A549 (cell line): ENCODE results near the gene TBR1. TPM values are rescaled to one million over a fixed set of nuclear protein-coding genes. Genes with fewer than 3 reads are reported as not detected.

ENCODE experiments used
- ATAC-seq, 2 experiments: fragments of 200-7000 bp in 1 of 2; fragments of >200 bp in 1 of 2; cut with Nextera tagmentation in 1 of 2; cut with Tn5 transposase in 1 of 2; 3 replicates each; pipeline versions ENCODE4 v1.8.0 to v1.9.1; 2018 to 2020; ENCODE audit warnings: mild to moderate bottlenecking in 1 of 2, moderate library complexity in 1 of 2
- CTCF ChIA-PET: fragments of 300-600 bp; sonication (Branson Sonifier 250); formaldehyde crosslinking; extraction: SDS; loops from one replicate; lab custom pipeline; 2021; ENCODE audit warnings: antibody characterized with exemption, inconsistent platforms; lab: Yijun Ruan, JAX
- POLR2A ChIA-PET: fragments of 350-600 bp; formaldehyde crosslinking; extraction: SDS; loops from one replicate; lab custom pipeline; 2021; ENCODE audit warnings: antibody characterized with exemption, inconsistent platforms; lab: Yijun Ruan, JAX
- DNase-seq, 2 experiments: peaks; one replicate each; pipeline versions ENCODE4 v3.0.0 to v3.0.0-alpha.2; 2011 to 2016; ENCODE audit warnings: low read depth in 1 of 2, low spot score in 1 of 2
- FAIRE-seq: peaks from 2 replicates; lab custom pipeline; 2011; peaks lifted over from hg19 to GRCh38; lab: Jason Lieb, UNC
- H3K27ac ChIP-seq, 2 experiments: fragments of >200 bp; sonication (Bioruptor Twin); formaldehyde crosslinking; 3 replicates each; pipeline ENCODE4 v1.5.1; 2016 to 2017
- H3K4me1 ChIP-seq: fragments of >200 bp; sonication (Bioruptor Twin); formaldehyde crosslinking; 3 replicates; pipeline ENCODE4 v1.6.1; 2016
- H3K4me2 ChIP-seq: fragments of >200 bp; sonication (Bioruptor Twin); formaldehyde crosslinking; 3 replicates; pipeline ENCODE4 v1.6.1; 2016
- H3K4me3 ChIP-seq: fragments of >200 bp; sonication (Bioruptor Twin); formaldehyde crosslinking; 3 replicates; pipeline ENCODE4 v1.5.1; 2016
- H3K9me3 ChIP-seq: fragments of >200 bp; sonication (Bioruptor Twin); formaldehyde crosslinking; 3 replicates; pipeline ENCODE4 v1.6.1; 2016
- BHLHE40 ChIP-seq: IDR thresholded peaks from 2 replicates; pipeline ENCODE4 v1.6.1; 2012; ENCODE audit warnings: low read depth, low read length, inconsistent platforms
- CEBPB ChIP-seq, 2 experiments: fragments of >200 bp in 1 of 2; sonication (Bioruptor Twin) in 1 of 2; formaldehyde crosslinking in 1 of 2; IDR thresholded peaks; 2 replicates each; pipeline ENCODE4 v1.6.1; 2012 to 2016
- CHD4 ChIP-seq: fragments of 200-600 bp; sonication (generic); IDR thresholded peaks from 2 replicates; pipeline ENCODE4 v1.6.1; 2016; ENCODE audit warnings: antibody characterized with exemption, mild to moderate bottlenecking, borderline replicate concordance
- E2F6 ChIP-seq: IDR thresholded peaks from 2 replicates; pipeline ENCODE4 v1.6.1; 2012; ENCODE audit warnings: low read depth, borderline replicate concordance
- EHMT2 ChIP-seq: fragments of 200-600 bp; sonication (generic); IDR thresholded peaks from 2 replicates; pipeline ENCODE4 v1.6.1; 2016; ENCODE audit warnings: antibody characterized with exemption, low read depth, mild to moderate bottlenecking, moderate library complexity
- HES2 ChIP-seq: fragments of >200 bp; sonication (Bioruptor Twin); formaldehyde crosslinking; IDR thresholded peaks from 2 replicates; pipeline ENCODE4 v1.6.1; 2016
- HOXB13 ChIP-seq: fragments of 250-450 bp; sonication (Bioruptor Pico); IDR thresholded peaks from 2 replicates; pipeline ENCODE4 v1.5.0; 2020; ENCODE audit warnings: low read depth, mild to moderate bottlenecking, moderate library complexity
- JUN ChIP-seq, 2 experiments: fragments of >200 bp; sonication (Bioruptor Twin); formaldehyde crosslinking; IDR thresholded peaks; 2 replicates in 1 of 2; 3 replicates in 1 of 2; pipeline ENCODE4 v1.6.1; 2016 to 2017
- RAD21 ChIP-seq, 2 experiments: fragments of >200 bp in 1 of 2; sonication (Bioruptor Twin) in 1 of 2; formaldehyde crosslinking in 1 of 2; IDR thresholded peaks in 1 of 2; conservative IDR thresholded peaks in 1 of 2; 2 replicates in 1 of 2; 3 replicates in 1 of 2; pipeline ENCODE4 v1.6.1; 2012 to 2018; ENCODE audit warnings: inconsistent platforms in 1 of 2
- RARB ChIP-seq: fragments of 250-450 bp; sonication (Bioruptor Pico); IDR thresholded peaks from 2 replicates; pipeline ENCODE4 v1.8.0; 2021; ENCODE audit warnings: mild to moderate bottlenecking, moderate library complexity
- RCOR1 ChIP-seq: fragments of 150-350 bp; IDR thresholded peaks from 2 replicates; pipeline ENCODE4 v1.6.1; 2014; ENCODE audit warnings: antibody characterized with exemption, low read length, low read depth
- REST ChIP-seq: fragments of 200-600 bp; sonication (generic); IDR thresholded peaks from 2 replicates; pipeline ENCODE4 v1.6.1; 2016; ENCODE audit warnings: antibody characterized with exemption, mild to moderate bottlenecking, moderate library complexity
- USF2 ChIP-seq: fragments of 450-650 bp; IDR thresholded peaks from 2 replicates; pipeline ENCODE4 v1.6.1; 2014; ENCODE audit warnings: antibody characterized with exemption
- ZNF302 ChIP-seq: fragments of 250-450 bp; sonication (Bioruptor Pico); IDR thresholded peaks from 2 replicates; pipeline ENCODE4 v1.9.0; 2021; ENCODE audit warnings: inconsistent platforms, mild to moderate bottlenecking, moderate library complexity
- WGBS: methylation state at CpG from one replicate; pipeline ENCODE4 v1.1.6; 2017; ENCODE audit errors: missing lambda C conversion rate; 5-methylcytosine and 5-hydroxymethylcytosine counted together
- polyA plus RNA-seq, 4 experiments: library from polyadenylated mRNA; depleted of rRNA in 3 of 4; stranded (reverse); fragments of >200 nt; fragmentation: RNase III in 1 of 4; extraction: RNeasy Plus Mini Kit Qiagen cat#74134 plus additional on column Dnase treatment in 1 of 4; gene quantifications; 2 replicates in 3 of 4; 3 replicates in 1 of 4; pipeline ENCODE4 v1.2.3, GENCODE V29; 2011 to 2017
- TF ChIP-seq, protein P1 (sequence below): fragments of 250-450 bp; sonication (Bioruptor Pico); IDR thresholded peaks from 2 replicates; pipeline ENCODE4 v1.5.0; 2020; ENCODE audit warnings: low read depth, mild to moderate bottlenecking, moderate library complexity

TBR1 gene
- polyA plus RNA-seq, 2 of the 4 experiments (the other 2 are of a cell fraction): 0.01 to 0.09 TPM

DNA sequence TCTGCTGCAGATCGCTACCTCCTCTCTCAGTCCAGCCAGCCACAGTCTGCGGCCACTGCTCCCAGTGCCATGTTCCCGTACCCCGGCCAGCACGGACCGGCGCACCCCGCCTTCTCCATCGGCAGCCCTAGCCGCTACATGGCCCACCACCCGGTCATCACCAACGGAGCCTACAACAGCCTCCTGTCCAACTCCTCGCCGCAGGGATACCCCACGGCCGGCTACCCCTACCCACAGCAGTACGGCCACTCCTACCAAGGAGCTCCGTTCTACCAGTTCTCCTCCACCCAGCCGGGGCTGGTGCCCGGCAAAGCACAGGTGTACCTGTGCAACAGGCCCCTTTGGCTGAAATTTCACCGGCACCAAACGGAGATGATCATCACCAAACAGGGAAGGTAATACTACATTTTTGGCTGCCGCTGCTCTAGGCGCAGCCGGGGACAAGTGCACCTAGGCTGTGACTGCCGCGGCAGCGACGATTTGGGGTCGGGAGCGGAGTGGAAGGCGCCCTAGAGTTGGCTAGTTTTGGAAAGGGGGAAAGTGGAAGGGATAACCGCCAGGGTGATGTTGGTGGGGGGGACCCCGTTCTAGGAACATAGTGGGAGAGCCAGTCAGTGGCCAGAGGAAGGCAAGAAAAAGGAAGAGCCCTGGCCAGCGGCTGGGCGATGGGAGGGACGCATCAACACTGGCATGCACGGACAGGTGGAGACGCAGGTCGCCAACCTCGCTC is 776 bp downstream of the TBR1 start (continued):
- TF ChIP-seq, protein P1, sequence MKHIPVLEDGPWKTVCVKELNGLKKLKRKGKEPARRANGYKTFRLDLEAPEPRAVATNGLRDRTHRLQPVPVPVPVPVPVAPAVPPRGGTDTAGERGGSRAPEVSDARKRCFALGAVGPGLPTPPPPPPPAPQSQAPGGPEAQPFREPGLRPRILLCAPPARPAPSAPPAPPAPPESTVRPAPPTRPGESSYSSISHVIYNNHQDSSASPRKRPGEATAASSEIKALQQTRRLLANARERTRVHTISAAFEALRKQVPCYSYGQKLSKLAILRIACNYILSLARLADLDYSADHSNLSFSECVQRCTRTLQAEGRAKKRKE (CRISPR knock-in tag): no peak
- TF ChIP-seq HOXB13 (no peak), USF2 (no peak), HES2 (no peak), JUN (IDR thresholded peaks at IDR 0.05) (no peak)

- FAIRE-seq (no peak), ATAC-seq (no peak), DNase-seq (no peak)
- peak overlapping the region; percentile 24; the same call in 1 of the 3 replicates for H3K4me3 ChIP-seq
- no peaks in the 10 kb centered on the region for H3K4me1 ChIP-seq
- peak overlapping the region; percentile 64 for H3K4me2 ChIP-seq
- CTCF ChIA-PET: no interaction called here
- 71% methylated on average over 21 of the region's 21 CpGs for WGBS
- no peak for TF ChIP-seq E2F6
- no peak for TF ChIP-seq RCOR1
- TF ChIP-seq BHLHE40: no peak
- TF ChIP-seq RAD21 (conservative IDR thresholded peaks at IDR 0.05 in 1 of 2, IDR thresholded peaks at IDR 0.05 in 1 of 2): no peak
- no peak for TF ChIP-seq REST
- TF ChIP-seq CHD4: no peak
- POLR2A ChIA-PET: no interaction called here
- H3K9me3 ChIP-seq: no peaks in the 10 kb centered on the region
- no peak overlapping the region for H3K27ac ChIP-seq
Measured at GRCh38 chr2:161417438-161418274, 1.6 kb downstream of the TBR1 start.

DNA sequence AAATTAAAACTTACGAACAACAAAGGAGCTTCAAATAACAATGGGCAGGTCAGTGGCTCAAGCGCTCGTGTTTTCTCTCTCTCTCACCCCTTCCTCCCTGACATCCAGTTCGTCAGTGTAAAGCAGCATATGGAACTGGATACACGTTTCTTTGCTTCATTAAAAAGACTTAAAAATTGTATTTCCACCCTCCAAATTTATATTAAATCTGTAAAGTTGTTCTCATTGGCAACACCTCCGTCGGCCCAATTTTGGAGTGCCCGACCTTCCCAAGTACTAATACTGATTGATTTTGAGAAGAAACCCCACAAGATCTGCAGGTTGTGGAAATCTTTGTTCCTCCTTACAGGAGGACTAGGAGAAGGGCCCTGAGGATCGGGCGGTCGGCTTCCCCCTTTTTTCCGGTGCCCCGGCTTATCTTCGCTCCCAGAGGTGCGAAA is 2.2 kb downstream of the TBR1 start:
- FAIRE-seq (no peak), DNase-seq (no peak), ATAC-seq (no peak)
- H3K9me3 ChIP-seq: no peaks in the 10 kb centered on the region
- WGBS: 77% methylated on average over 15 of the region's 15 CpGs
- no peak overlapping the region for H3K4me2 ChIP-seq
- no peak overlapping the region for H3K4me3 ChIP-seq
- ChIA-PET POLR2A (no interaction called here), CTCF (no interaction called here)
- no peak for TF ChIP-seq ZNF302 (CRISPR knock-in tag)
- no peak for TF ChIP-seq EHMT2
- no peak for TF ChIP-seq E2F6
- TF ChIP-seq RARB: no peak
- TF ChIP-seq RAD21 (conservative IDR thresholded peaks at IDR 0.05 in 1 of 2, IDR thresholded peaks at IDR 0.05 in 1 of 2): no peak
- no peak for TF ChIP-seq CEBPB (IDR thresholded peaks at IDR 0.05)
- H3K4me1 ChIP-seq: no peaks in the 10 kb centered on the region
- no peak overlapping the region for H3K27ac ChIP-seq
